GM18873 (cell line): ENCODE results near the gene STIM1.
"Not testable (repeated sequence)": the region's sequence is repeated elsewhere in the genome, so short reads cannot be mapped to it uniquely, and the experiment has no call there.

Experiments
- ATAC-seq: cut with Tn5 transposase; IDR thresholded peaks from one replicate; pipeline ENCODE4 v1.9.1; 2021; ENCODE audit warnings: mild to moderate bottlenecking, moderate library complexity, moderate number of reproducible peaks; ENCODE audit not compliant: unreplicated experiment, low FRiP score

The STIM1 gene

DNA sequence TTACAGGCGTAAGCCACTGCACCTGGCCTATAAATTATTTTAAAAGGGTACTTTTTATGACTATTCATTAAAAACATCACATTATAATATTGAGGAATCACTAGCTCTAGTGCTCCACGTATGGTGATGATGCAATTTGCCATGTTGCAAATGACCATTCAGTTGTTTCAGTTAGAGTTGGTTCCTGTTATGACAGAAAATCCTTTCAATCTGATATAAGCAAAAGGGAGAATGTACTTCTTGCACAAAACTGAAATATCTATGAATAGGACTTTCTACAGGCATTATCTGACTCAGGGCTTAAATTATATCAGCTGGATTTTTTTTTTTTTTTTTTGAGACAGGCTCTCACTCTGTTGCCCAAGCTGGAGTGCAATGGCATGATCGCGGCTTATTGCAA is 193.5 kb downstream of the STIM1 start:
- ATAC-seq, result no peak

DNA sequence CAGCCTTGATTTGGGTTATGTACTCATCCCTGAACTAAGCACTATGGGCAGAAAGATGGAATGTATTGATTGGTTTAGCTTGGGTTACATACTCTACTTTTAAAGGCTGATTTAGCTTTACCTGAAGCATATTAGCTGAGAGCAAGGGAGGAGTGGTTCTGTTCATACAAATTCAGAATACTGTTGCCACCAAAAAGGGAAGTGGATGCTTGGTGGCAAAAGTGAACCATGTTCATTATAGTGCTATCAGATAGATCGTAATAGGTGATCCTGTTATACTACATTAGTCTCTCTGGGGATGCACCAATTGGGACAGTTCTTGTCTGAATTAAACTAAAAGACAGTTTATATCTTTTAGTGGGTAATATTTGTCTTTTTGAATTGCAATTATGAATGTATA is 194.7 kb downstream of the STIM1 start:
- no peak for ATAC-seq

DNA sequence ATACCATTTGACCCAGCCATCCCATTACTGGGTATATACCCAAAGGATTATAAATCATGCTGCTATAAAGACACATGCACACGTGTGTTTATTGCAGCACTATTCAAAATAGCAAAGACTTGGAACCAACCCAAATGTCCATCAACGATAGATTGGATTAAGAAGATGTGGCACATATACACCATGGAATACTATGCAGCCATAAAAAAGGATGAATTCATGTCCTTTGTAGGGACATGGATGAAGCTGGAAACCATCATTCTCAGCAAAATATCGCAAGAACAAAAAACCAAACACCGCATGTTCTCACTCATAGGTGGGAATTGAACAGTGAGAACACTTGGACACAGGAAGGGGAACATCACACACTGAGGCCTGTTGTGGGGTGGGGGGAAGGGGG is 197.7 kb downstream of the STIM1 start:
- ATAC-seq, result not testable (repeated sequence)

DNA sequence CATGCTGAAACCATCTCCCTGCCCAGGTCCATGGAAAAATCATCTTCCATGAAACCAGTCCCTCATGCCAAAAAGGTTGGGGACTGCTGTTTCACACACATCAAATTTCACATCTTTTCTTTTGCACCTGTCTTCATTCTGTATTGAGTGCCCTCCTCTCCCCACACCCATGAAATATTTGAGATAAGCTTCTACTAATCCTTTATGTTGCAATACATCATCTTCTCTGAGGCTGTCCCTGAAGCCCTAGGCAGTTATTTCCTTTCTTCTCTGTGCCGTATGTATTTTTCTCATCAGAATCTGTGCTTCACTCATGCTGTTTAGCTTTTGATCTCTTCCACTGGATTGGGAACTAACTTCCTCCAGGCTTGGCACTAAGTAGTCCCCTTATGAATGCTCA is 199.2 kb downstream of the STIM1 start:
- no peak for ATAC-seq

DNA sequence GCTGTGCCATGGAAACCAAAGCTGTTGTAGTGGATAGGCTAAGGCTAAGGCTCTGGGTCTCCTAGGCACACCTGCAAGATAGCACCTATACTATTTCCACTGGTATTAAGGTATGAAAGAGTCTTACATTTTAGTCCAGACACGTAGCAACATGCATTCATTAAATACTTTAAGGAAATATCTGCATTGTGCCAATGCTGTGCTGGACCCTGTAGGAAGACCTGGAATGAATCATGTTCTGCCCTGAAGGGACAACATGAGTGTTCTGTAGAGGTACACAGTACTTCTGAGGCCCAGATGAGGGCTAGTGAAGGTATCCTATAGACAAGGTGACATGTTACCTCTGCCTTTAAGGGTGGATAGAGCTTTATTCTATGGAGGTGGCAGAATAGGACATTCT is 204.0 kb downstream of the STIM1 start:
- ATAC-seq, result no peak

DNA sequence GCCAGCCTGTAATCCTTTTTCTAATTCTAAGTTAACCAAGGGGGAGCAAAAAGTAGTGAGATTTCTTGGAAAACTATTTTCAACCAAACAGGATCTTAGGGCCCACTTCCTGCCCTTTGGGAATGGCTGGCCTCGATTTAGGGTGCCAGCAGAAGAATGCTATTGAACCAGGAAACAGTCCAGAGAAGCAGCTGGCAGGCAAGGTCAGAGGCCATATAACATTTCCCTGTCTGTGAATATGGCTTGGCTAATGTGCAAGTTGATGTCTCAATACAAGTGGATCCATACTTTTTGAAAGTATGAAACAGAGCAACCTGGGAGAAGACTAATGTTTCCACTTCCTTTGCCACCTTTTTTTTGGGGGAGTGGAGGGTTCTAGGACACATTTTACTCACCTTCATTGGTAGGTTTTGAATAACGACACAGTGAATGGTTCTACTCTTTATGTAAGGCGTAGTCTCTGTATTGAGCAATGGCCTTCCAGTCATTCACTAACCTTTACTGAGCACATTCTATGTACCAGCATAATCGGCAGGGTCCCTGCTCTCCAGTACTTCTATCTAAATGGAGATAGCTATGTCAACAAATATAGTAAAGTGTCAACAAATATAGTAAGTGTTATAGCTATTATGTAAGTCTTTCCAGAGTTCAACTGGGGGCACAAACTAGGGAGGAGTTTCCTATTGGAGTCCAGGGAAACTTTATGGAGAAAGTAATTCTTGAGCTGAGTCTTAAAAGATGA is 204.9 kb downstream of the STIM1 start:
- no peak for ATAC-seq

DNA sequence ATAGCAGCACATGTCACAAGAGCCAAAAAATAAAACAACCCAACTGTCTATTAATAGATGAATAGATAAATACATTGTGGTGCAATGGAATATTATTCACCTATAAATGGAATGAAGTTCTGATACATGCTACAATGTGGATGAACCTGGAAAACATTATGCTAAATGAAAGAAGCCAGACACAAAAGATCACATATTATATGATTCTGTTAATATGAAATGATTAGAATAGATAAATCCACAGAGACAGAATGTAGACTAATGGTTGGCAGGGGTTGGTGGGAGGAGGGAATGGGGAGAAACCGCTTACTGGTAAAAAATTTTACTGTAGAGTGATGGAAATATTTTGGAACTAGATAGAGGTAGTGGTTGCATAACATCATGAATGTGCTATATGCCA is 206.2 kb downstream of the STIM1 start:
- ATAC-seq, result no peak

DNA sequence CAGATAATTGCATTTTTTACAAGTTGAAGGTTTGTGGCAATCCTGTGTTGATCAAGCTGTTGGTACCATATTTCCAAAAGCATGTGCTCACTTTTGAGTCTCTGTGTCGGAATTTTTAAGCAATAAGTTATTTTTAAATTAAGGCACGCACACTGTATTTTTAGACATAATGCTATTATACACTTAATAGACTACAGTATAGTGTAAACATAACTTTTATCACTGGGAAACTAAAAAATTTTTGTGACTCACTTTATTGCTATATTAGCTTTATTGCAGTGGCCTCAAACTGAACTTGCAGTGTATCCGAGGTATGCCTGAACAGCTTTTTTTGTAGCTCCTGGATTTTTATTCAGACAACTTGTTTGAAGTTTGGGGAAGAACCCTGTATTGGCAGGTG is 207.9 kb downstream of the STIM1 start:
- ATAC-seq, result no peak

DNA sequence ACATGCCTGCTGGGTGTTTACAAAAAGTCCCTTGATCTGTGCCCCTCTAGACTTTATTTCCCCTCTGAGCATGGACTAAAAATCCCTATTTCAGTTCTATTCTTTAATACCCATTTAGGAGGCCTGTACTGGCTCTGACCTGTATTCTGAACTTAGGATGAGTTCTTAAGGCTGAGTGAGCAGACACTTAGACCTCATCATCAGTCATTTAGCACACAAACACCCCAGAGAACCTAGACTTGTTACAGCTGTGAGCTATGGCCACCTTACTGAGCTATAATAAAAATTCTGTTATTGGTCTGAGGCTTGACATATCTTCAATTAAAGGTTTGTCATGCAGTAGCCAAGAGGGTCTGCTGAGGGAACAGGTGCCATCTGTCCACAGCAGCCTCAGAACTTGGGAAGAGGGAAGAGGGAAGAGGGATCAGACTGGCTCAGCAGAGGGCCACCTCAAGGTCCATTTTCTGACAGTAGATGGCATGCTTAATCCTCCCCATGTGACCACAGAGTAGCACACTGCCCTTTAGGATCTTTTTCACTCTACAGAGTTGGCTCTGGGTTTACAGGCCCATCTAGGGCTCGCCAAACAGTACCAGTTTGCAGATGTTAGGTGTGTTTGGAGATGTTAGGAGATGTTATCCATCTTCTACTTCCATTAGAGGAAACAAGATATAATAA is 209.0 kb downstream of the STIM1 start:
- no peak for ATAC-seq

DNA sequence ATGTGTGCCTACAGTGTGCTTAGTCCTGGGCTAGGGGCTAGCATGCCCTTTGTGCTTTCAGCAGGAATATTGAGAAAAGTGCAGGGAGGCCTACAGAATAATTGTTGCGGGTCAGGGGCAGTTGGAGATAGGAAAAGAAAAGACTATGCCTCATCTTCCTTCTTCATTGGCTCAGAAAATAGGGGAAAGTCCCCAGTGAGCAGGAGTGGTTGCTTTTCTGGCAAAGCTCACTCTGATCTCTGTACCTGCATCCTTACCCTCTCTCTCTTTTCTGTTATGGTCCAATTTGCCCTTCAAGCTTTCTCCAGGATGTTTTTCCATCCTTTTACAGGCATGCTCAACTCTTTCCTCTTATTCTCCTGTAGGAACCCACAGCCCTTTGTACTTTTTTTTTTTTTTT is 209.6 kb downstream of the STIM1 start:
- no peak for ATAC-seq

DNA sequence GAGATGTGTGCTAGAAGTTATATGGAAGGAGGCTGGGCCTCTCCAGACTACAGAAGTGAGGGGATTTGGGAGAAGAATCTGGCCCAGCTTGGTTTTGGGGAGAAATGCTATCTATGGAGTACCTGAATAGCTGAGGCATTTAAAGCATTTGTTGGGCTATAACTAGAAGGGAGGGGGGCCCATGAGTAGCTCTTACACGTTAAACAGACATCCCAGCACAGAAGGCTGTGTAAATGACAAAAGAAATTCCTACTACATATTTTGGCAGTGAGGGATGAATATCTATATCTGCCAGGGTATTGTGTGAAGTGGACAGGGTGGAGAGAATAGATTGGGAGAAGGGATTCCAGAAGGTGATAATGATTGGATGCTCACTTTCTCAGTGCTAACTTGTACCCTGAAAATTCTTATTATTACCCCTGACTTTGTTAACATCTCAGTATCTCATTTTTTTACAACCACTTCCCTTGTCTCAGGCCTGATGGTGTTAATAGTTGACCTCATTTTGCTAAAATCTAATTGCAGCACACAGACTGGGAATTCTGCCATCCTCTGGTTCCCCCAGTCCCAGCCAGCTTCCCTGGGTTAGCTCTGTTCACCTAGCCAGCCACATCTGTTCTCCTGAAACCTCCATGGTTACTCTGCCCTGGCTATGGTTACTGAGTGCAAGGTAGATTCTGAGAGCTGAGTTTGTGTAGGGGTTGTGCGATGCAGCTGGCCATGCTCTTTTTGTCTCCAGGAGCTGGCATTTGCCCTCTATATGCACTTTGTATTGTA is 210.3 kb downstream of the STIM1 start:
- no peak for ATAC-seq

DNA sequence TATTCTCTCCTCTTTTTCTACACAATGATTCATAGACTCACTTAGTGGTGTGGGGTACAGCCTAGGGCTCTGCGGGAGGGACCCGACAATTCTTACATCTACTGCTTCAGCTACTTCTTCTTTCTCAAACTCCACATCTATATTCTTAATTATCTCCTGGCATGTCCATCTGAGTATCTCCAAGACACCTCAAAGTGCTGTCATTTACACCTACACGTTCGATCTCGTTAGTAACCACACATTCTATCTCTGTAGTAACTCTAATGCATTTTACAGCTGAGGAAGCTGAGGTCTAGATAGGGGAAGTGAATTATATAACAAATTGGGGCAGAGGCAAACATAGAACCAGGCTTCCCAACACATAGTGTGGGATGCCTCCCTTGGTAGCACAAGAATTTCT is 211.4 kb downstream of the STIM1 start:
- ATAC-seq, result no peak

DNA sequence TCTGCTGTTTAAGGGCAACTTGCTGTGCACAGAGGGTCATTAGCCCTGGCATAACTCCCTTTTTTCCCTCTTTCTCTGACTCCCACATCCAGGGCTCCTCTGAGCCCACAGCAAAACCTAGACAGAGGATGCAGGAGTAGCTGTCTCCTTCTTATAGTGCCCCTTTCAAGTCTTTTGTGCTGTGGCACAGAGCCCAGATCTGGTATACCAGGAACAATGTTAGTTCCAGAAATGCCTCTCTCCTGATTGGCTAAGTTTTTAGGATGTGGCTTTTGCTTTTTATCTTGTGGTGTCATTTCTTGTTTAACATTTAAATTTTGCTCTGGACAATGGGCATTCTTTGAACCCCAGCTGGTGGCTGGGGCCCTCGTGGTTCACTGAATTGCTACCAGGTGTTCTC is 213.5 kb downstream of the STIM1 start:
- ATAC-seq, result no peak

DNA sequence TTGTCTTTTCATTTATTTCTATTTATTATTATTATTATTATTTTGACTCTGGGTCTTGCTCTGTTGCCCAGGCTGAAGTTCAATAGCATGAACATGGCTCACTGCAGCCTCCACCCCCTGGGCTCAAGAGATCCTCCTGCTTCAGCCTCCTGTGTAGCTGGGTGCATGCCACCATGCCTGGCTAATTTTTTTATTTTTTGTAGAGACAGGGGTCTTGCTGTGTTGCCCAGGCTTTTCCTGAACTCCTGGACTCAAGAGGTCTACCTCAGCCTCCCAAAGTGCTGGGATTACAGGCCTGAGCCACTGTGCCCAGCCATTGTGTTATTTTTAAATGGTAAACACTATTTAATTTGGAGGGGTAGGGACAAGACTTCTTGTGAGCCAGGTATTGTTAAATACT is 215.9 kb downstream of the STIM1 start:
- ATAC-seq, result no peak

DNA sequence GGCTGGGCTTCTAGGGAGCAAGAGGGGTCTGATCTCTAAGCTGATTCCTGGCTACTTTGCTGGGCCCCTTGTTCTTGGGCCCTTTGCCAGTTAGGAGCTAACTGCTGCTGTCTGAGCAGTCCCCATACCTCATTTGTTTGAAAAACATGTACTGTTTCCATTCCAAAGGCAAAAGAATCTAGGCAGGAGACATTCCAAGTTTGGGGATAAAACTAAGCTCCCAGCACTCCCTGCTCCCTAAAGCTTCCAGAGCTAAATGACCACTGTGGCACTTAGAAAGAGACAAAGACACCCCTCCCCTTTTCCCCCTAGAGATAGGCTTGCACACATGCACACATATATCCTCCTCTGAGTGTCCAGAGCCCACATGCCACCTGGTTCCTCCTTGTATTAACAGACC is 216.4 kb downstream of the STIM1 start:
- ATAC-seq, result no peak

DNA sequence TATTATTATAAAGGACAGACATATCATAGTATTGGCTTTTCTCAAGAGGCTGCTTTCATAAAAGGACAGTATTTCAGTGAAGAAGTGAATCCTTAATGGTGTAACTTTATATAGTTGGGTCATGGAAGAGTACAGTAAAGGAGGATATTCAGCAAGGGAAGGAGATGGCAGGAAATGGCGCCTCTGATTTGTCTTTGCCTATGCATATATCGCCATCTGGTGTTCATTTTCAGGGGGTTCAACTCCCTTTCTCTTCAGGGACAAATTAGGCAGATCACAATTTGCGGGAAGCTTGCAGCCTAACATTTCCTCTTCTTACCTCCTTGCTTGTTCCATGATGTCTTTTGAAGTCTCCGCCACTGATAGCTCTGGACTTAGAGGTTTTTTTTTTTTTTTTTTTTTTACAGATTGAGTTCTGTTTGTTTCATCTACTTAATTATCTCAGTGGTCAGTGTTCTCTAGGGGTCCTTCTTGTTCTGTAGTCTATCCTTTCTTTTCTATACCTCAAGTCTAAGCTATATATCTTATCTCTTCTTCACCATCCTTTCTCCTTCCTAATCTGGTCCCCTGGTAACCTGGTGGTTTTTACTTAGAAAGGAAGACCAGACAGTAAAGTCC is 217.3 kb downstream of the STIM1 start:
- ATAC-seq, result no peak

DNA sequence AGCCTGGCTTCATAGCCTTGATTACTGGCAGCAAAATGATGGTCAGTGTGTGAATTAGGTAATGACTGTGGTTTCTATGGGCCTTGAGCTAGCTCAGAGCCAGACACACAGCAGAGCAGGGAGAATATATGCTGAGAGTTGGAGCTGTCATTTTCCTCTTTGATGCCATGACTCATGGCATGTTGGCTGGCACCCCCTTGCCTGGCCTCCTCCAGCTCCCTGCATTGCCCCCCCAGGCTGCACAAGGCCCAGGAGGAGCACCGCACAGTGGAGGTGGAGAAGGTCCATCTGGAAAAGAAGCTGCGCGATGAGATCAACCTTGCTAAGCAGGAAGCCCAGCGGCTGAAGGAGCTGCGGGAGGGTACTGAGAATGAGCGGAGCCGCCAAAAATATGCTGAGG is 218.8 kb downstream of the STIM1 start:
- ATAC-seq, result no peak

DNA sequence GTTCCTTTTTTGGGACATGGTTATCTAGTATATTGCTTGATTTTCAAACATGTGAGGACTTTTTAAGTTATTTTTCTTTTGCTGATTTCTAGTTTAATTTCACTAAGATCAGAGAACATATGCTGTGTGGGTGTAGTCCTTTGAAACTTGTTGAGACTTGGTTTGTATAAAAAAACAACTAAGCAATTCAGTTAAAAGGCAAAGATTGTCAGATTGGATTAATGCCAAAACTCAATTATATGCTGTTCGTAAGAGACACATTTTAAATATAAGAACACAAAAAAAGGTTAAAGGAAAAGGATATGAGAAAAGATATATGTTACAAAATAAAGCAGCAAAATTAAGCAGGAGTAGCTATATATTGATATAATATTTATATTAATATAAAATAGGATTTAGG is 221.3 kb downstream of the STIM1 start:
- ATAC-seq, result no peak

DNA sequence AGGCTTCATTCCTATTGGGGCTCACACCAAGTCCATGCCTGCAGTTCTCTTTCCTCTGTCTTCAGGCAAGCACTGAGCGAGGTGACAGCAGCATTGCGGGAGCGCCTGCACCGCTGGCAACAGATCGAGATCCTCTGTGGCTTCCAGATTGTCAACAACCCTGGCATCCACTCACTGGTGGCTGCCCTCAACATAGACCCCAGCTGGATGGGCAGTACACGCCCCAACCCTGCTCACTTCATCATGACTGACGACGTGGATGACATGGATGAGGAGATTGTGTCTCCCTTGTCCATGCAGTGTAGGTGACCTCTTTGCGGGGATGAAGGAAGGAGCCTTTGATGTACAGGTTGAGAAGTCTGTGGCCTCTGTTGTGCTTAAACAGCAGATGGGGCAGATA is 227.7 kb downstream of the STIM1 start:
- no peak for ATAC-seq

DNA sequence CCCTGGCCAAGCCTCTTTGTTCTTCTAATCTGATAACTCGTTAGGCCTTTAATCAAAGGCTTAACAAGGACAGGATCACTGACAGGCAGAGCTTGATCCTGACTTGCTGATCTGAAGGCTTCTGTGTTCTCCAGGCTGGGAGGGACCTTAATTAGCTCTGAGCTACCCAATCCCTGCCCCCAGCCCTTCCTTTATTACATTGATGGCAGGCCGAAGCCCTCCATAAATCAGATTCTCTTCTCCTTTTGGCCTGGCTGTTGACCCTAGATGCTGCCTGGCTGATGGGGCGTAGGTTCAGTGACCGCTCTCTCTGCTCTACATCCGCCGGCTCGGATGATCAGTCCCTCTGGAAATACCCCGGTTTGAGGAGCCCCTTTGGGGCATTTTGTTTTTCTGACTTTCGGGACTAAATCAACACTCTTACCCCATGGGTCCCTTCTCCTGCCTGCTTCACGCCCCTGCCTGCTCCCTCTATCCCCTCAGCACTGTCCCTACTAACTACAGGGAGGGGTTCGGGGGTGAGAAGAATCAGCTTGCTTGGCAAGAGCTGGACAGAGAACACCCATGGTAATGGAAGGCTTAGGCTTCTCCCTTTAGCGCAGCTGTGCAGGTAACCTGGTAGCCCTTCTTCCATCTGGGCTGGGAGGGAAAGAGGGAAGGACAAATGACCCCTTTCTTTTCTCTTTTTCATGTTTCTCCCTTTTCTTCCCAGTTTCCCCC is 229.1 kb downstream of the STIM1 start:
- no peak for ATAC-seq

DNA sequence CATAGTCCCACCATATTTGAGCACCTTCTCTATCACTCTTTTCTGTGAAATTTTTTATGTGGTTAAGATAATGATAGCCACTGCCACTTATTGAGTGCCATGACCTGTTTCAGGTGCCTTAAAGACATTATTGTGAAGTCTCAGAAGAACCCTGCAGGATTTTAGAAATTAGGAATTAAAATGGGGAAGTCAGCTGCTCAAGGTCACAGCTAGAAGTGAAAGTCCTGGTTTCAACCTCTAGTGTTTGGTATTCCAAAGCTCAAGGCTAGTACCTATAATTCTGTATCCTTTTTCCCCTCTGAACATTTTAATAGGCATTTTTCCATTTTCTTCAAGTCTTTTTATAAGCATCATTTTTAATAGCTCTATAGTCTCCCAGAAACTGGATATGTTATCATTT is 230.1 kb downstream of the STIM1 start:
- no peak for ATAC-seq
